ENCODE results near the gene SH3RF1. TPM values are rescaled to one million over a fixed set of nuclear protein-coding genes. Genes with fewer than 3 reads are reported as not detected.

SH3RF1 gene
- total and polyA plus RNA-seq, 10 of the 15 experiments (the other 5 are each of a cell fraction or from before 2014, with no cell fraction given) = 4.5 to 22.5 (median 10.4) TPM

DNA sequence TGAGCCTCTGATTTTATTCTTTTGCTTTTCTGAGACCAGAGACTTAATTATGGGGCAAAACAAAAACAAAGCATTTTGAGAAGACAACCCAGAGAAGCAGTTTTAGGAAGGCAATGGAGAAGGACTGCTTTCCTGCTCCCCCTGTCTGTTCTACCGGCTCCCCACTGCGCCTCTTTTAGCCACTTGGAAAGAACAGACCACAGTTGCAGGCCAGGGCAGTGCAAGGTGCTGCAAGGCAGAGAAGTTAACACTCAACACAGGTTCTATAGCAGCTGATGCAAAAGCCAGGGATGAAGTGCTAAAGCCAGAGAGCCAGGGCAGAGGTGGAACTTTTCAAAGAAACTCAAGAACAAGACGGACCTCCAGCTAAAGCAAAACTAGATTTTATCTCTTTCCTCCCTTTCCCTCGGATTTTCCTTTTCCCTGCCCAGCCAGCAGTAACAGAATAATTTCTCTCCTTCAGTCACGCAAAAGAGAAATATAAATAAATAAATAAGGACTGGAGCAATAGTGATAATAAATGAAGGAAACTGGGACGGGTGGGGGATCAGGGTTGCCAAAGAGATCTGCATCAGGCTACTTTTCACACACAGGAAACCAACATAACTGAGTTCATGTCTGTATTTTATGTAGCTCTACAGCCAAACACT lies 10.4 kb downstream of the SH3RF1 start (continued):
- TF ChIP-seq KDM1A (IDR thresholded peaks at IDR 0.05; ENCODE audit: borderline replicate concordance) = no peak
- no peak for TF ChIP-seq FOXK2 (IDR thresholded peaks at IDR 0.05)
- TF ChIP-seq SKIL (IDR thresholded peaks at IDR 0.05; ENCODE audit: low read depth, poor library complexity, severe bottlenecking) = no peak
- TF ChIP-seq SP1 (IDR thresholded peaks at IDR 0.05; ENCODE audit: low read depth, low read length) = no peak
- no peak for TF ChIP-seq RELA (IDR thresholded peaks at IDR 0.05; ENCODE audit: borderline replicate concordance, partially characterized antibody)

GRCh38 chr4:169259271-169259670 lies 11.5 kb downstream of the SH3RF1 start:
- WGBS (ENCODE audit: insufficient coverage, insufficient replicate concordance, low lambda C conversion rate, missing lambda C conversion rate) = 97% methylated on average over 6 of the region's 6 CpGs
- BruUV-seq (replicated peaks) = no TSS peak
- H3K9ac ChIP-seq (ENCODE audit: control insufficient read depth, insufficient read depth, low read length) = no peak overlapping the region
- H2AFZ ChIP-seq (ENCODE audit: control insufficient read depth, low read depth, low read length) = no peak overlapping the region
- no peak overlapping the region for H3K27ac ChIP-seq (ENCODE audit: control insufficient read depth, insufficient read depth)
- intact Hi-C loops (cut with micrococcal nuclease; ENCODE audit: unreplicated experiment) (no loop called here), in situ Hi-C loops (cut with MboI) (no loop called here)
- H3K9me3 ChIP-seq (replicated peaks; ENCODE audit: control insufficient read depth, insufficient read depth, low read length) = no peaks in the 10 kb centered on the region; the same call in 2 of the 3 replicates
- no peak for DNase-seq (ENCODE audit: low read depth, low spot score)
- ChIA-PET SMC1A (ENCODE audit: uncharacterized antibody, unreplicated experiment) (interaction anchor here (1.0 to 10.8 kb wide), 8 partner anchors 8 to 253 kb away, joined by 3 to 102 read pairs (median 4); partner anchors contain the start of gene SH3RF1), RAD21 (ENCODE audit: unreplicated experiment) (interaction anchor here (0.8 to 8.6 kb wide), 3 partner anchors 8 to 91 kb away, joined by 3 to 64 read pairs (median 4); no protein-coding TSS in a partner anchor), POLR2A (interaction anchor here (1.3 to 3.1 kb wide), 3 partner anchors 10 to 13 kb away, joined by 3 to 17 read pairs (median 3); partner anchors contain the start of gene SH3RF1), CTCF (interaction anchor here (0.8 to 5.4 kb wide), 3 partner anchors 9 to 237 kb away, joined by 3 to 37 read pairs (median 5); no protein-coding TSS in a partner anchor)
- FAIRE-seq = no peak
- ATAC-seq = no peak
- no peaks in the 10 kb centered on the region; the same call in 1 of the 2 replicates for H4K20me1 ChIP-seq (ENCODE audit: control insufficient read depth, insufficient read depth)
- no peak overlapping the region for H3K4me3 ChIP-seq
- H3K4me2 ChIP-seq (ENCODE audit: control insufficient read depth, insufficient read depth) = no peak overlapping the region
- H3K79me2 ChIP-seq (ENCODE audit: control insufficient read depth, insufficient read depth, low read length) = peaks cover 78% of the 10 kb centered on the region
- peaks cover 3% of the 10 kb centered on the region in 2 experiments; a peak in 2 of 4 replicates for H3K36me3 ChIP-seq (ENCODE audit: control insufficient read depth in 2 of 2, insufficient read depth in 2 of 2, low read length in 1 of 2)
- no peaks in the 10 kb centered on the region for H3K27me3 ChIP-seq (replicated peaks in 1 of 2; ENCODE audit: control insufficient read depth in 2 of 2, insufficient read depth in 2 of 2, low read length in 1 of 2)
- H3K4me1 ChIP-seq (ENCODE audit: control insufficient read depth, insufficient read depth, low read length) = no peaks in the 10 kb centered on the region
- TF ChIP-seq ATF2 (IDR thresholded peaks at IDR 0.05; ENCODE audit: low read length) = no peak
- no peak for TF ChIP-seq NFYB (IDR thresholded peaks at IDR 0.05; ENCODE audit: insufficient read depth, low read depth, low read length)
- no peak for TF ChIP-seq SKIL (IDR thresholded peaks at IDR 0.05; ENCODE audit: low read depth, poor library complexity, severe bottlenecking)
- TF ChIP-seq ZNF207 (IDR thresholded peaks at IDR 0.05; ENCODE audit: borderline replicate concordance) = no peak
- no peak for TF ChIP-seq POLR2AphosphoS2 (IDR thresholded peaks at IDR 0.05; ENCODE audit: low read depth, low read length)
- TF ChIP-seq, protein P1, sequence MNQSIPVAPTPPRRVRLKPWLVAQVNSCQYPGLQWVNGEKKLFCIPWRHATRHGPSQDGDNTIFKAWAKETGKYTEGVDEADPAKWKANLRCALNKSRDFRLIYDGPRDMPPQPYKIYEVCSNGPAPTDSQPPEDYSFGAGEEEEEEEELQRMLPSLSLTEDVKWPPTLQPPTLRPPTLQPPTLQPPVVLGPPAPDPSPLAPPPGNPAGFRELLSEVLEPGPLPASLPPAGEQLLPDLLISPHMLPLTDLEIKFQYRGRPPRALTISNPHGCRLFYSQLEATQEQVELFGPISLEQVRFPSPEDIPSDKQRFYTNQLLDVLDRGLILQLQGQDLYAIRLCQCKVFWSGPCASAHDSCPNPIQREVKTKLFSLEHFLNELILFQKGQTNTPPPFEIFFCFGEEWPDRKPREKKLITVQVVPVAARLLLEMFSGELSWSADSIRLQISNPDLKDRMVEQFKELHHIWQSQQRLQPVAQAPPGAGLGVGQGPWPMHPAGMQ (IDR thresholded peaks at IDR 0.05; ENCODE audit: borderline replicate concordance) = no peak

All from GM12878 (cell line).